Heart right ventricle (tissue), 16 donors: ENCODE measurements around the gene ARHGEF10L. TPM values are rescaled to one million over a fixed set of nuclear protein-coding genes. Genes with fewer than 3 reads are reported as not detected.
A peak's percentile ranks its signal among the peaks of the same experiment; 100 is the strongest.

Experiments
- ATAC-seq, 8 donors: fragments of 200-7000 bp; cut with Tn5 transposase; one replicate each; pipeline ENCODE4 v1.9.1; 2020; ENCODE audit warnings: mild to moderate bottlenecking in 8 of 8, moderate library complexity in 8 of 8, moderate number of reproducible peaks in 1 of 8
- DNase-seq, 2 donors: peaks; one replicate each; pipeline ENCODE4 v3.0.0-alpha.2; 2020
- H3K27ac ChIP-seq, 10 donors: fragments of 200-600 bp; sonication (generic) in 2 of 10; one replicate each; pipeline versions ENCODE4 v1.5.0 to v1.8.0; 2020 to 2022; ENCODE audit warnings: mild to moderate bottlenecking in 3 of 10
- H3K27me3 ChIP-seq, 7 donors: fragments of 200-600 bp; one replicate each; pipeline ENCODE4 v1.8.0; 2021 to 2022; ENCODE audit warnings: mild to moderate bottlenecking in 2 of 7
- H3K36me3 ChIP-seq, 9 donors: fragments of 200-600 bp; sonication (generic) in 1 of 9; one replicate each; pipeline versions ENCODE4 v1.5.0 to v1.8.0; 2020 to 2022; ENCODE audit warnings: mild to moderate bottlenecking in 2 of 9
- H3K4me1 ChIP-seq, 9 donors: fragments of 200-600 bp; sonication (generic) in 1 of 9; one replicate each; pipeline versions ENCODE4 v1.5.0 to v1.8.0; 2020 to 2022; ENCODE audit warnings: mild to moderate bottlenecking in 4 of 9
- H3K4me3 ChIP-seq, 10 donors: fragments of 200-600 bp; sonication (generic) in 2 of 10; one replicate each; pipeline versions ENCODE4 v1.5.0 to v1.8.0; 2020 to 2022; ENCODE audit warnings: mild to moderate bottlenecking in 7 of 10, moderate library complexity in 2 of 10
- H3K9me3 ChIP-seq, 11 donors: fragments of 200-600 bp in 10 of 11; sonication (generic) in 2 of 11; one replicate each; pipeline versions ENCODE4 v1.5.0 to v1.8.0; 2013 to 2022; ENCODE audit warnings: mild to moderate bottlenecking in 2 of 11, control low read depth in 1 of 11, moderate library complexity in 1 of 11
- CTCF ChIP-seq, 9 donors: fragments of 200-600 bp; sonication (generic) in 2 of 9; IDR thresholded peaks; one replicate each; pipeline versions ENCODE4 v1.5.0 to v1.8.0; 2021 to 2022; ENCODE audit warnings: antibody characterized with exemption in 9 of 9, mild to moderate bottlenecking in 5 of 9, moderate library complexity in 1 of 9
- WGBS, 2 donors: extraction: QIAGEN DNeasy Blood & Tissue Kit; methylation state at CpG; one replicate each; pipeline ENCODE4 v1.1.7; 2013; ENCODE audit warnings: inconsistent platforms in 1 of 2; 5-methylcytosine and 5-hydroxymethylcytosine counted together
- intact Hi-C, 10 donors: fragments of 100-400 bp; cut with DNase I; formaldehyde crosslinking; loops; one replicate each; pipeline versions ENCODE4 v1.11.1 to v1.14.2; 2022
- polyA plus RNA-seq, 2 donors: library from polyadenylated mRNA; stranded (reverse); fragments of 200-250 nt; gene quantifications; one replicate each; pipeline ENCODE4 v1.2.3, GENCODE V29; 2013
- total RNA-seq, 10 donors: library from RNA; stranded (reverse); fragmentation: NEBNext Ultra II Directional in 3 of 10; extraction: Animal tissue kit (Norgen Biotek cat#: 25700) in 3 of 10; gene quantifications; one replicate each; pipeline versions ENCODE4 v1.2.1 to v1.2.4, GENCODE V29; 2021 to 2023
- donor health status: Arrhythmogenic right ventricular cardiomyopathy.
- donor health status: ischemic (EF 13 %, LVEDD 7.1; RV severe dilation, severe dysfunction).
- donor health status: healthy with polysubstance abuse.
- donor health status: DM: no; HTN: yes; CAD: no.
- donor health status: DM: no; HTN: no; CAD: no.
- donor health status: ischemic (EF 25% LVEDD 6.9; RV normal size, moderate dysfunction).
- donor health status: ischemic (EF 25% LVEDD 5.7; RV mildly dilated, moderate dysfunction).
- donor health status: healthy.
- donor health status: DM: yes; HTN: yes; CAD: no.
- donor health status: Ischemic cardiomyopathy.
- donor health status: ischemic (EF 35%, LVEDD 5.7; RV mildly dilated, moderate dysfunction).
- donor health status: nonischemic (EF 11% LVEDD 7.7; RV severe dilation, severe dysfunction).
- donor health status: DM: yes; HTN: yes; CAD: no.
- donor health status: PGD.
- donor health status: ischemic (EF 29% LVEDD 5.4; RV normal size, mild dysfunction).
- donor health status: nonischemic (EF 23%, LVEDD 6.1; RV moderate dilation, normal function).

ARHGEF10L gene
- total and polyA plus RNA-seq, 12 donors, result 45.4 to 68.4 (median 50.6) TPM

DNA sequence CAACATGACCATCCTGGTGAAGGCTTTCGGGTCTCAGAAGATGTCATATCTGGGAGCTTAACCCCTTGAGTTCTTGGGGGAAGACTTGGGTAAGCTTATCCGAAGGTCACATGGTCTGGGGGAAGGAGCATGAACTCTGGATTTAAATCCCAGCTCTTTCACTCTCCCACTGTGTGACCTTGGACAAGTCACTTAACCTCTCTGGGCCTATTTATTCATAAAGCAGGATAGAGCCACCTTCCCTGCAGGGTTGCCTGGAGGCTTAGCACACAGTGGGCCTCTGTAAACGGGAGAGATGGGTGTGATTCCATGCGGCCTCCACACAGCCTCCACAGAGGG lies 8.2 kb upstream of the ARHGEF10L start:
- peak overlapping the region; percentile 70 to 89 (median 80) for H3K27ac ChIP-seq
- intact Hi-C loops, result loop anchor here in 2 of 10 donors (5.0 kb wide), 2 partner anchors 36 to 56 kb away; no protein-coding TSS in a partner anchor
- H3K36me3 ChIP-seq, result no peaks in the 10 kb centered on the region
- no peak for TF ChIP-seq CTCF (IDR thresholded peaks at IDR 0.05)
- 75 to 81% methylated on average over 4 of the region's 4 CpGs for WGBS, 2 donors
- no peak for ATAC-seq
- H3K4me1 ChIP-seq, result peaks cover 3 to 39% (median 15%) of the 10 kb centered on the region in 9 donors
- H3K27me3 ChIP-seq, result no peaks in the 10 kb centered on the region
- H3K4me3 ChIP-seq, result no peak overlapping the region
- DNase-seq, result no peak
- no peaks in the 10 kb centered on the region for H3K9me3 ChIP-seq

DNA sequence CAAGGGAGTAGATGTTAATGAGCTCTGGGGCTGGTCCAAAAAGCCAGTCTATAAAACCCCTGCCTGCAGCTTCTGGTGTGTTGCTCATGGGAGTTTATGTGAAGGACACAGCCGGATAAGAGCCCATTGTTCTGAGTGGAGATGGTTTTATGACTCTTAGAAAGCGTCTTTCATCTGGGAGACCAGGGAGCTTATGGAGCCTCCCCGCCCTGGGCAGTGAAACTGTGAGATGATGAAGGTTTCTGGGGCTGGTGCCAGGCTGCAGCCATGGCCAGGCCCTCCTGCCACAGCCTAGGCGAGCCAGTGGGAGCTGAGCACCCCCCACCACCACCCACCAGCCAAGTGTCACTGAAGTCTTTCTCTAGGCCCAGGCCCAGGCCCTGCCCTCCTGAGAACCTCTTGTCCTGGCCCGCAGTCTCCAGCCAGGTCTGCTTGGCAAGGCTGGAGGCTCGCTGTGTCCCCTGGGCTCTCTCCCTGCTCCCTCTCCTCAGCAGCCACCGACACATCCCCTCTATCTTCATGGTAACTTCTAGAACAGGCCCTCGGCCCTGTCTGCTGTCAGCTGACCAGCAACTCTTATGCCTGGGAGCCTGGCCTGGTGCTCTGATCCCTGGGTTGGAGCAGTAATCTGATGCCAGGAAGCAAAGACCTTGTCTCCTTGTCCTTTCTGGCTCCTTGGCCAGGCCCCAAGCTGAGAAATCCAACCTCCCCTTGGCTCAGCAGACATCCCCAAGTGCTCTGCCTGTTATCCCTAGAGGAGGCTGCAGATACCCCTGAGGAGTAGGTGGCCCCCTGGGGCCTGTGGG lies 7.6 kb upstream of the ARHGEF10L start:
- DNase-seq, result peak; percentile 68 to 79
- Histone ChIP-seq H3K4me3 (no peak overlapping the region), H3K27ac (peak overlapping the region; percentile 70 to 89 (median 80)), H3K9me3 (no peaks in the 10 kb centered on the region), H3K36me3 (no peaks in the 10 kb centered on the region), H3K4me1 (peaks cover 3 to 37% (median 15%) of the 10 kb centered on the region in 9 donors), H3K27me3 (no peaks in the 10 kb centered on the region)
- 35 to 36% methylated on average over 8 of the region's 8 CpGs for WGBS, 2 donors
- intact Hi-C loops, result loop anchor here in 2 of 10 donors (5.0 kb wide), 2 partner anchors 35 to 55 kb away; no protein-coding TSS in a partner anchor
- no peak for TF ChIP-seq CTCF (IDR thresholded peaks at IDR 0.05)
- ATAC-seq, result peak; percentile 82 to 98 (median 91)

- H3K9me3 ChIP-seq, result no peaks in the 10 kb centered on the region
- DNase-seq (no peak), ATAC-seq (no peak)
- WGBS, 2 donors, result 89 to 93% methylated on average over 4 of the region's 4 CpGs
- H3K4me3 ChIP-seq, result no peak overlapping the region
- TF ChIP-seq CTCF (IDR thresholded peaks at IDR 0.05), result no peak
- H3K36me3 ChIP-seq, result no peaks in the 10 kb centered on the region
- peaks cover 3 to 24% (median 15%) of the 10 kb centered on the region in 9 donors for H3K4me1 ChIP-seq
- intact Hi-C loops, result loop anchor here in 2 of 10 donors (5.0 kb wide), 2 partner anchors 34 to 54 kb away; no protein-coding TSS in a partner anchor
- peak overlapping the region in 7 of 10 donors; percentile 70 to 86 (median 81) for H3K27ac ChIP-seq
- peaks cover 0 to 3% (median 0%) of the 10 kb centered on the region in 7 donors for H3K27me3 ChIP-seq
Observed at GRCh38 chr1:17533201-17533600, 6.3 kb upstream of the ARHGEF10L start.

DNA sequence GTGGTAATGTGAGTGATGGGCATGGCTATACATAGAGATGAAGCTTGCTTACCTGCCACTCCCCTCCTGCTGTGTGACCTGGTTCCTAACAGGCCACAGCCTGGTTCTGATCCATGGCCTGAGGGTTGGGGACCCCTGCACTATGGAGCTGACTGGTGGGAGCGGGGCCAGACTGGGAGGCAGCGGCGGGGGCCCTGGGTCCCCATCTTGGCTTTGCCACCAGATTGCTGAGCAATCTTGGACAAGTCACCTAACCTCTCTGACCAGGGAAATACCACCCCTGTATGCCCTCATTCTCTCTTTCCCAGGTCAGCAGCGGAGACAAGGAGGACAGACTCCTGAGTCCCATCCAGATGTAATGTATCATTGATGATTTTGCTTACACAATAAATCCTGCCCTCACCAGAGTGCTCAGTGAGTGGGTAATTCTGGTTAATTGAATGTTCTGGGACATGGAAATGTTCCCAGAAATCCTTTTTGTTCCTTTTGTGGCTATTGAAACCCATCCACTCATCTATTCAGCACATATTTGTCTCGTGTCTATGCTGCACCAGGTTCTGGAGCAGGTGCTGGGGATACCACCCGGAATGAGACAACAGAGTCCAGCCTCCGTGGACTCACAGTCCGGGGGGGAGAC lies 4.1 kb upstream of the ARHGEF10L start:
- ATAC-seq, result no peak
- peaks cover 3 to 36% (median 26%) of the 10 kb centered on the region in 9 donors for H3K4me1 ChIP-seq
- H3K27ac ChIP-seq, result no peak overlapping the region

More for the DNA sequence above, 4.1 kb upstream of the ARHGEF10L start:
- H3K4me3 ChIP-seq, result no peak overlapping the region
- no peak for TF ChIP-seq CTCF (IDR thresholded peaks at IDR 0.05)
- intact Hi-C loops, result loop anchor here in 1 of 10 donors (5.0 kb wide), 1 partner anchor 52 kb away; no protein-coding TSS in a partner anchor
- H3K27me3 ChIP-seq, result peaks cover 0 to 23% (median 0%) of the 10 kb centered on the region in 7 donors
- no peaks in the 10 kb centered on the region for H3K36me3 ChIP-seq
- WGBS, 2 donors, result 93% methylated on average over 8 of the region's 8 CpGs
- DNase-seq, result no peak
- no peaks in the 10 kb centered on the region for H3K9me3 ChIP-seq
